ENCODE measurements around the gene VPS13D.

- TF ChIP-seq CTCF (IDR thresholded peaks at IDR 0.05) (no peak), POLR2A (IDR thresholded peaks at IDR 0.05) (no peak)
Measured at GRCh38 chr1:12478612-12478985, 248.8 kb downstream of the VPS13D start.

Measured in uterus (tissue), 2 donors.